Skeletal muscle tissue (tissue), 4 donors: Measurements from ENCODE around the gene TUBA4A. TPM values are rescaled to one million over a fixed set of nuclear protein-coding genes. Genes with fewer than 3 reads are reported as not detected.

Experiments used
- H3K27ac ChIP-seq: one replicate; pipeline ENCODE4 v1.7.0; 2013; ENCODE audit warnings: mild to moderate bottlenecking, low read depth, low read length, inconsistent platforms
- H3K27me3 ChIP-seq, 3 donors: one replicate each; pipeline ENCODE4 v1.7.0; 2013; ENCODE audit warnings: low read length in 3 of 3; ENCODE audit not compliant: control insufficient read depth in 3 of 3, insufficient read depth in 3 of 3
- H3K36me3 ChIP-seq, 3 donors: one replicate each; pipeline ENCODE4 v1.7.0; 2013; ENCODE audit warnings: low read length in 3 of 3; ENCODE audit not compliant: control insufficient read depth in 3 of 3, insufficient read depth in 3 of 3
- H3K4me1 ChIP-seq, 3 donors: one replicate each; pipeline ENCODE4 v1.7.0; 2013; ENCODE audit warnings: low read length in 3 of 3, mild to moderate bottlenecking in 3 of 3; ENCODE audit not compliant: control insufficient read depth in 3 of 3, insufficient read depth in 3 of 3
- H3K4me3 ChIP-seq, 3 donors: one replicate each; pipeline ENCODE4 v1.7.0; 2013; ENCODE audit warnings: low read length in 3 of 3
- H3K9ac ChIP-seq, 3 donors: one replicate each; pipeline ENCODE4 v1.7.0; 2013; ENCODE audit warnings: low read length in 3 of 3, mild to moderate bottlenecking in 3 of 3, moderate library complexity in 2 of 3, low read depth in 1 of 3
- H3K9me3 ChIP-seq, 3 donors: one replicate each; pipeline ENCODE4 v1.7.0; 2013; ENCODE audit warnings: low read length in 3 of 3; ENCODE audit not compliant: control insufficient read depth in 3 of 3
- total RNA-seq: library from RNA; depleted of rRNA; stranded (reverse); fragments of >200 nt; gene quantifications from one replicate; pipeline ENCODE4 v1.2.3, GENCODE V29; 2014
- donor health status: Osteomylitis.

TUBA4A gene
- total RNA-seq, 1 donor from 2014 or later: 30.8 TPM

DNA sequence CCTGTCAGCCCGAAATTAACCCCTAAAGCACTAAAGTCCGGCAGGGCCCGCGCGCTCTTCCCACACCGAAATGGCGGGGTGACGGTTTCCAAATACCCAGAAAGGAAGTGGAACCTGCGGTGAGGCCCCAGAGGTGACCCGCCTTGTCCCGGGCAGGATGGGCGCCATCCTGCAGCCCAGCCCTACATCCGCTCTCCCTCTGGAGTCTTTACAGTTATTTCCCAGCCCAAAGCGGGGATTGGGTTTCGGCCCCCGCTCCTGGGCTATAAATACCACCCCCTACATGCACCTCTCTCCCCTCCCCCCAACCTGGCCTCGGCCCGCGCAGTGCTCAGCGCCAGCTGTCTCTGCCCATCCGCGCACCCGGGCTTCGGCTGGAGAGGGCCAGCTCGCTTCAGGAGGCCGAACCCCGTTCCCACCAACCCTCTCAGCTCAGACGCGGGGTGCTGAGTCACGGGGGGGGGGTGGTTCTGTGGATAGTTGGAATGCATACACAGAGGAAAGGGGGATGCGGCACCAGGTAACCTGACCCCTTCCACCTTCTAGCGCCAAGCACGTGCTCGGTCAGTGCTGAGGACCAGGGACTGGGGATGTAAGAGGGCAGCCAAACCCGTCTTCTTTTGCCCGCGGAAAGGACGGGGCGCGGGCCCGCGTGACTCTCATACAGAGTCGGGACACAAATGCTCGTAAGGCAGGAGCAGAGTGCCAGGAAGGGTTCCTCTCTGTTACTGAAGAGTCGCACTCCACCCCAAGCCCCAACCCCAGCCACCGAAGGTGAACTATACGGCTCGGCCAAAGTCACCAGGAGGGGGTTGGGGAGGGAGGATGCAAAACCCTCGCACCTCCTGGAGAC lies 592 bp downstream of the TUBA4A start, which contains the start of gene TUBA4B:
TUBA4B (plus strand) TSS at position 344 of the 853 bp plus-strand sequence; CDS start at position 509, 165 bp downstream.
- Histone ChIP-seq H3K9me3 (no peaks in the 10 kb centered on the region), H3K27ac (peak within 1 kb of the TSS; percentile 96), H3K4me1 (peaks cover 54 to 69% (median 55%) of the 10 kb centered on the region in 3 donors), H3K27me3 (peaks cover 0 to 4% (median 4%) of the 10 kb centered on the region in 3 donors), H3K36me3 (peaks cover 34 to 39% (median 39%) of the 10 kb centered on the region in 3 donors), H3K4me3 (peak within 1 kb of the TSS; percentile 83 to 92 (median 91)), H3K9ac (peak within 1 kb of the TSS; percentile 79 to 96 (median 92))

DNA sequence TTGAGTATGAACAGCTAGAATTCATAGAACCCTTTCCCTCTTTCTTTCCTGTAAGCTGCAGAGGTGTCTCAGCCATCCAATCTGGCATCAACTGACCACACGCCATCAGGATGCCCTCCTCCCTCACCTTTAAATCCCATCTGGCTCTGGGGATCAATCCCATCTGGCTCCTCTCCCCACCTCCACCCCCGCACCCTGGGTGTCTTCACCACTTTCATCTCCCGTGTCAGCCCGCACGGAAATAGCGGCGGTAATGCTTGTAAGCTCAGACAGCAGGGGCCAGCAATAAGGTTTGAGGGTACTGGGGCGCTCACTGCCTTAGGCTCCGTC lies 1.2 kb downstream of the TUBA4A start:
- H3K9ac ChIP-seq: peak overlapping the region; percentile 79 to 96 (median 84)
- peaks cover 0 to 4% (median 4%) of the 10 kb centered on the region in 3 donors for H3K27me3 ChIP-seq
- peaks cover 60 to 75% (median 61%) of the 10 kb centered on the region in 3 donors for H3K4me1 ChIP-seq
- H3K36me3 ChIP-seq: peaks cover 39 to 45% (median 44%) of the 10 kb centered on the region in 3 donors
- peak overlapping the region; percentile 83 to 92 (median 91) for H3K4me3 ChIP-seq
- H3K27ac ChIP-seq: peak overlapping the region; percentile 96
- H3K9me3 ChIP-seq: no peaks in the 10 kb centered on the region

GRCh38 chr2:219252084-219252483 lies 1.6 kb downstream of the TUBA4A start:
- peak overlapping the region; percentile 96 for H3K27ac ChIP-seq
- no peaks in the 10 kb centered on the region for H3K9me3 ChIP-seq
- H3K36me3 ChIP-seq: peaks cover 40 to 48% (median 46%) of the 10 kb centered on the region in 3 donors
- H3K27me3 ChIP-seq: peaks cover 0 to 4% (median 4%) of the 10 kb centered on the region in 3 donors
- H3K4me1 ChIP-seq: peaks cover 65 to 79% (median 66%) of the 10 kb centered on the region in 3 donors
- peak overlapping the region; percentile 79 to 96 (median 84) for H3K9ac ChIP-seq
- peak overlapping the region; percentile 83 to 92 (median 91) for H3K4me3 ChIP-seq

DNA sequence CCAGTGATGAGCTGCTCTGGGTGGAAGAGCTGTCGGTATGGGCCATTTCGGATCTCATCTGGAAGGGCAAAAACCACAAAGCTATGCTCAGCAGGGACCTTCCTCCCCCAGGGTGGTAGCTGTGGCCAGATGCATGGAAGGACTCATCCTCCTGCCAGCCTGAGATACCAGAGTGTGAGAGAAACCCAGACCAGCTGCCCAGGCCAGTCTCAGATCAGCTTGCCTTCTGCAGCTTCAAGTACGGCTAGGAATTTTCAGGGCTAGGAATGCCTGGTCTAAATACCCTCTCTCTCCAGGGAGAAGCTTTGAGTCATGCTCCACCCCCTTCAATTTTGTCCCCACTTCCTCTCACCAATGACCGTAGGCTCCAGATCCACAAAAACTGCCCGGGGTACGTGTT lies 2.1 kb downstream of the TUBA4A start:
- Histone ChIP-seq H3K9ac (peak overlapping the region; percentile 64 to 96 (median 79)), H3K4me1 (peaks cover 65 to 84% (median 70%) of the 10 kb centered on the region in 3 donors), H3K36me3 (peaks cover 40 to 48% (median 46%) of the 10 kb centered on the region in 3 donors), H3K27ac (peak overlapping the region; percentile 96), H3K27me3 (peaks cover 0 to 4% (median 4%) of the 10 kb centered on the region in 3 donors), H3K4me3 (peak overlapping the region; percentile 83 to 92 (median 91)), H3K9me3 (no peaks in the 10 kb centered on the region)

DNA sequence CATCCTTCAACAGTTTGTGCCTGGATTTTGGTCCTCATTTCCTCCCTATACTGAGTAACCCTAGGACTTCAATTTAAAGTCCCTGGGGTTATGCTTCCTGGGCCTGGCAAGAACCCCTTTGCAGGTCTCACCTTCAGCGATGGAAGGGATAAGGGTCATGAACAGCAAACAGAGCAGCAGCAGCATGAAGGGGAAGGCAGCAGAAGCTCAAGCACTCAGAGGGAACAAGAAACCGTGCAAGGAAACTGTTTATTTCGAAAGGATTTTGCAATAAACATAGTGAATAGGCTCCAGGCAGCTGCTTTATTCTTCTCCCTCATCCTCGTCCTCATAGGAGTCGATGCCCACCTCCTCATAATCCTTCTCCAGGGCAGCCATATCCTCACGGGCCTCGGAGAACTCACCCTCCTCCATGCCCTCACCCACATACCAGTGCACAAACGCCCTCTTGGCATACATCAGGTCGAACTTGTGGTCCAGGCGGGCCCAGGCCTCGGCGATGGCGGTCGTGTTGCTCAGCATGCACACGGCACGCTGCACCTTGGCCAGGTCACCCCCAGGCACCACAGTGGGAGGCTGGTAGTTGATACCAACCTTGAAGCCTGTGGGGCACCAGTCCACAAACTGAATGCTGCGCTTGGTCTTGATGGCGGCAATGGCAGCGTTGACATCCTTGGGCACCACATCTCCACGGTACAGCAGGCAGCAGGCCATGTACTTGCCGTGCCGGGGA lies 3.5 kb downstream of the TUBA4A start:
- Histone ChIP-seq H3K27me3 (peaks cover 0 to 4% (median 4%) of the 10 kb centered on the region in 3 donors), H3K4me1 (peaks cover 74 to 97% (median 78%) of the 10 kb centered on the region in 3 donors), H3K27ac (peak overlapping the region; percentile 71), H3K9ac (peak overlapping the region; percentile 44 to 96 (median 63)), H3K36me3 (peaks cover 40 to 48% (median 46%) of the 10 kb centered on the region in 3 donors), H3K9me3 (no peaks in the 10 kb centered on the region), H3K4me3 (peak overlapping the region; percentile 17 to 92 (median 91))

- peak overlapping the region; percentile 17 to 92 (median 91) for H3K4me3 ChIP-seq
- H3K27ac ChIP-seq: peak overlapping the region; percentile 71
- peaks cover 0 to 2% (median 0%) of the 10 kb centered on the region in 3 donors for H3K27me3 ChIP-seq
- H3K36me3 ChIP-seq: peaks cover 40 to 48% (median 46%) of the 10 kb centered on the region in 3 donors
- H3K9me3 ChIP-seq: no peaks in the 10 kb centered on the region
- H3K4me1 ChIP-seq: peaks cover 77 to 99% (median 81%) of the 10 kb centered on the region in 3 donors
- H3K9ac ChIP-seq: peak overlapping the region; percentile 44 to 96 (median 63)
These were observed 4.3 kb downstream of the TUBA4A start for GRCh38 chr2:219249203-219249980.

GRCh38 chr2:219248845-219249202 lies 4.9 kb downstream of the TUBA4A start:
- Histone ChIP-seq H3K4me1 (peaks cover 72 to 95% (median 77%) of the 10 kb centered on the region in 3 donors), H3K27me3 (no peaks in the 10 kb centered on the region), H3K4me3 (peak overlapping the region; percentile 17 to 92 (median 91)), H3K27ac (peak overlapping the region; percentile 71), H3K9me3 (no peaks in the 10 kb centered on the region), H3K9ac (peak overlapping the region; percentile 44 to 96 (median 63)), H3K36me3 (peaks cover 40 to 48% (median 46%) of the 10 kb centered on the region in 3 donors)

DNA sequence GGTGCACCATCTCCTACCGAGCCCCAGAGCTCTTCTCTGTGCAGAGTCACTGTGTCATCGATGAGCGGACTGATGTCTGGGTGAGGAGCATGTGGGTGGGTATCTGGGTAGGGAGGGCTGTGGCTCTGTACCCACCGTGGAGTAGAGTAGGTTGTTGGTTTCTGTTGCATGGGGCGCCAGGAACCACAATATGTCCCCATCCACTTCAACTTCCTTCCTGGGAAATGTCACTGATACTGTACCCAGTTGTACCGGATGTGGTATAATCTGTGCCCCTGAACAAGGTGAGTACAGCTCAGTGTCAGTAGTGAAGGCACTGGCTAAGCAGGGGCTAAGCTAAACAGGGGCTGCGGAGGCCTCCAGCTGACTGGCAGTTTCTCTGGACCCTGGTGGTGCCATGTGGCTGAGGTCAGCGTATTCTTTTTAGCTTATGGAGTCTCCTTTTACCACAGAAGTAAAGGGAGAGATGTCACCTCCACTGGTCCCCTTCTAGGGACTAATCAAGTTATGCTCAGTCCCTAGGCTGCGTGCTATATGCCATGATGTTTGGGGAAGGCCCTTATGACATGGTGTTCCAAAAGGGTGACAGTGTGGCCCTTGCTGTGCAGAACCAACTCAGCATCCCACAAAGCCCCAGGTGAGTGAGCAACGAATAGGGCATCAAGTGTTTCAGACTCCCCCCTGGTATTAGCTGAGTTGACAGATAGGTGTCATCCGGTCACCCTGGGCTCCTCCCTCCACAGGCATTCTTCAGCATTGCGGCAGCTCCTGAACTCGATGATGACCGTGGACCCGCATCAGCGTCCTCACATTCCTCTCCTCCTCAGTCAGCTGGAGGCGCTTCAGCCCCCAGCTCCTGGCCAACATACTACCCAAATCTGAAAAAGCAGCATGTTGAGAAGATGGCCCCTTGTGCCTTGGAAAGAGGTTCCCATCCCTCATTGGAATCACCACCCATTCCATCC lies 5.8 kb downstream of the TUBA4A start:
- peaks cover 72 to 86% (median 75%) of the 10 kb centered on the region in 3 donors for H3K4me1 ChIP-seq
- peak overlapping the region; percentile 34 for H3K27ac ChIP-seq
- peaks cover 40 to 48% (median 46%) of the 10 kb centered on the region in 3 donors for H3K36me3 ChIP-seq
- peak overlapping the region in 1 of 3 donors; percentile 51 for H3K9ac ChIP-seq
- H3K27me3 ChIP-seq: no peaks in the 10 kb centered on the region
- peak overlapping the region in 1 of 3 donors; percentile 2 for H3K4me3 ChIP-seq
- H3K9me3 ChIP-seq: no peaks in the 10 kb centered on the region
